BLaER1 treated with 17β-estradiol and CSF1 and Interleukin-3, amounts not matched to agents 10 nM and 100 nM (cell line): ENCODE measurements around the gene STRA6.

Experiments
- H3K27ac ChIP-seq, 11 experiments: shearing (Covaris generic); formaldehyde crosslinking; 2 replicates each; pipeline ENCODE4 v1.8.1; 2022
- H3K27me3 ChIP-seq, 11 experiments: shearing (Covaris generic); formaldehyde crosslinking; 2 replicates each; pipeline ENCODE4 v1.8.1; 2022
- H3K36me3 ChIP-seq, 11 experiments: shearing (Covaris generic); formaldehyde crosslinking; 2 replicates each; pipeline ENCODE4 v1.8.1; 2022
- H3K4me1 ChIP-seq, 10 experiments: shearing (Covaris generic); formaldehyde crosslinking; 2 replicates each; pipeline ENCODE4 v1.8.1; 2022
- H3K4me2 ChIP-seq, 11 experiments: shearing (Covaris generic); formaldehyde crosslinking; 2 replicates each; pipeline ENCODE4 v1.8.1; 2022
- H3K4me3 ChIP-seq, 10 experiments: shearing (Covaris generic); formaldehyde crosslinking; 2 replicates each; pipeline ENCODE4 v1.8.1; 2022
- H3K9ac ChIP-seq, 11 experiments: shearing (Covaris generic); formaldehyde crosslinking; 2 replicates each; pipeline ENCODE4 v1.8.1; 2022
- H3K9me3 ChIP-seq, 11 experiments: shearing (Covaris generic); formaldehyde crosslinking; replicated peaks in 1 of 11; 2 replicates each; pipeline ENCODE4 v1.8.1; 2022
- H4K20me1 ChIP-seq, 11 experiments: shearing (Covaris generic); formaldehyde crosslinking; 2 replicates each; pipeline ENCODE4 v1.8.1; 2022
- Cebpa-rat ChIP-seq, 11 experiments: shearing (Covaris generic); IDR thresholded peaks; 2 replicates each; pipeline ENCODE4 v1.8.1; 2022

The STRA6 gene

GRCh38 chr15:74210729-74211128 is 8.1 kb upstream of the STRA6 start:
- H3K36me3 ChIP-seq = no peaks in the 10 kb centered on the region
- H3K9ac ChIP-seq = no peak overlapping the region
- TF ChIP-seq Cebpa-rat (IDR thresholded peaks at IDR 0.05) = no peak
- H3K4me1 ChIP-seq = peaks cover 8 to 31% (median 23%) of the 10 kb centered on the region in 10 experiments; a peak in 18 of 20 replicates
- H3K4me2 ChIP-seq = no peak overlapping the region
- H3K9me3 ChIP-seq = no peaks in the 10 kb centered on the region
- no peak overlapping the region for H3K4me3 ChIP-seq
- no peak overlapping the region for H3K27ac ChIP-seq
- H3K27me3 ChIP-seq = no peaks in the 10 kb centered on the region
- peaks cover 0 to 8% (median 0%) of the 10 kb centered on the region in 11 experiments; a peak in 2 of 22 replicates for H4K20me1 ChIP-seq

DNA sequence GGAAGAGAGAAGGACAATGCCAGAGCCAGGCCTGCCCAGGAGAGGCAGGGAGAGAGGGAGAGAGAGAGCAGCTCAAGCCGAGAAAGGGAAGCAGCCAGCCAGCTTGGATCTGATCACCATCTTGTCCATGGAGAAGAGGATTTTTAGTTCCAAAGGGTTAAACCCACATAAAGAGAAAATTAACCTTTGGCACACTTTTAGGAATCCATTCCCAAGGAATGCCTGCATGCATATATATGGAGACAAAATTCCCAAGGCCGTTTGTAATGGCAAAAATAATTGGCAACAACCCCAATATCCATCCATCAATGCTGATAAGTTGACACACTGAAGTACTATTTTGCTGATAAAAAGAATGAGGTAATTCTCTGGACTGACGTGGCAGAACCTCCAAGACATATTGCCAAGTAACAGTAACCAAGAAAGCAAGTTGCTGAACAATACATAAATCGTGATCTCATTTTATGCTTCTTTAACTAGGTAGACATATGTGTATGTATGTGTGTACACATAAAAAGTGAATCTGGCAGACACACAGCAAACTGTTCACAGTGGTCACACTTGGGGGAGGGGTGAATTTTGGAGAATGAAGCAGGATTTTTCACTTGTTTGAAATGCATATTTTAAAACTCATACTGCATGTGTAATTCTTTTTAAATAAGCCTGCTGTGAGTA is 7.5 kb upstream of the STRA6 start:
- H3K9ac ChIP-seq = no peak overlapping the region
- H3K4me3 ChIP-seq = no peak overlapping the region
- no peaks in the 10 kb centered on the region for H3K27me3 ChIP-seq
- H3K4me1 ChIP-seq = peaks cover 4 to 31% (median 26%) of the 10 kb centered on the region in 10 experiments; a peak in 18 of 20 replicates
- H4K20me1 ChIP-seq = peaks cover 0 to 8% (median 0%) of the 10 kb centered on the region in 11 experiments; a peak in 2 of 22 replicates
- TF ChIP-seq Cebpa-rat (IDR thresholded peaks at IDR 0.05) = no peak
- no peak overlapping the region for H3K27ac ChIP-seq
- H3K36me3 ChIP-seq = no peaks in the 10 kb centered on the region
- H3K9me3 ChIP-seq = no peaks in the 10 kb centered on the region
- no peak overlapping the region for H3K4me2 ChIP-seq

DNA sequence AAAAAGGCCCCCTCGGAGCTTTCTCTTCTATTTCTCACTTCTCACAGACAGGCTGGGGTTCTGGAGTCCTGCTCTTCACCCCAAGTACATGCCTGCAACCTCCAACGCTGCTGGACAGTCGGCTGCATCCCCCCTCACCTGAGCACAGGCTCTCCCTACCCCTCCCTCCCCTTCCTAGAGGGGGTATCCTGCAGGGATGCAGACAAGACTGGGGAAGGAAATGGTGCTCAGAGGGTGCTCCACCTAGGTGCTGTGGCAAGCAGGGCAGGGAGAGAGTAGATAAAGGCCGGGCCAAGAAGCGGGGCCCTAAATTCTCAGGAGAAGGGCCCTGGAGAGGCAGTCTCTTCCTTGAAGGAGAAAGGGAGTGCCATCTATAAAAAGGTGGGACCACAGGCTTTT is 7.0 kb upstream of the STRA6 start:
- H4K20me1 ChIP-seq = peaks cover 0 to 8% (median 0%) of the 10 kb centered on the region in 11 experiments; a peak in 2 of 22 replicates
- H3K4me2 ChIP-seq = peak overlapping the region in 1 of 11 experiments; percentile 11; a peak in 1 of 22 replicates
- H3K9ac ChIP-seq = no peak overlapping the region
- H3K4me3 ChIP-seq = no peak overlapping the region
- no peaks in the 10 kb centered on the region for H3K9me3 ChIP-seq
- H3K4me1 ChIP-seq = peaks cover 0 to 31% (median 27%) of the 10 kb centered on the region in 10 experiments; a peak in 17 of 20 replicates
- no peaks in the 10 kb centered on the region for H3K27me3 ChIP-seq
- no peak overlapping the region for H3K27ac ChIP-seq
- TF ChIP-seq Cebpa-rat (IDR thresholded peaks at IDR 0.05) = no peak
- no peaks in the 10 kb centered on the region for H3K36me3 ChIP-seq

DNA sequence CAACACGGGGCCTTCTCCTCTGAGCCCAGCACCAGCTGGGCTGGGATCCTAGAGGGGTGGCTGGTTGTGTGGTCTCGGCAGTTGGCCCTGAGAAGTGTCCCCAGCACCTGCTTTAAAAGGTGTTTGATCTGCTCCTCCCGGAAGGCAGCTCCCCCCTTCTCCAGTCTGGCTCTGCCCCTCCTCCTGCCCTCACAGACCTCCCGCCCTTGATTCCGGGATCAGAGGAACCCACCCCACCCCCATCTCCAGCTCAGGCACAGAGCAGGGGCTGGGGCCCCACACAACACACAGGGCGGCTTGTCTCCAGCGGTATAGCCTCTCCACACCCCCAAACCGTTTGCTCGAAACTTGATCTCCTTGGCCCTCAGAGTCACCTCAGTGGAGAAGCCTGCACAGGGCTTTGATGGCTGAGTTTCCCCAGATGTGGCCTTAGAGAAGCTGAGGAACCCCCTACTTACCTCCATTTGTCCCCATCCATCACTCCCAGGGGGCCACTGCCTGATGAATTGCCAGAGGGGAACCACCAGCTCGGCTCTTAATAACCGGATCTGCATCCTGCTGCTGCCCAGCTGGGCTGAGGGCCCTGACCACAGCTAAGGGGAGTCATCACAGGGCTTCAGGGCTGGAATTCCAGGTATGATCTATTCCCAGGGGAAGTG is 6.4 kb upstream of the STRA6 start:
- Histone ChIP-seq H3K27me3 (no peaks in the 10 kb centered on the region), H3K27ac (no peak overlapping the region), H4K20me1 (peaks cover 0 to 8% (median 0%) of the 10 kb centered on the region in 11 experiments; a peak in 2 of 22 replicates), H3K9me3 (no peaks in the 10 kb centered on the region), H3K36me3 (no peaks in the 10 kb centered on the region), H3K4me1 (peaks cover 0 to 31% (median 26%) of the 10 kb centered on the region in 10 experiments; a peak in 17 of 20 replicates), H3K9ac (no peak overlapping the region), H3K4me3 (no peak overlapping the region), H3K4me2 (peak overlapping the region in 2 of 11 experiments; percentile 11 to 18; a peak in 1 of 22 replicates)
- no peak for TF ChIP-seq Cebpa-rat (IDR thresholded peaks at IDR 0.05)

GRCh38 chr15:74208496-74208895 is 5.9 kb upstream of the STRA6 start:
- Histone ChIP-seq H3K9me3 (no peaks in the 10 kb centered on the region), H3K36me3 (no peaks in the 10 kb centered on the region), H3K4me3 (no peak overlapping the region), H4K20me1 (peaks cover 0 to 8% (median 0%) of the 10 kb centered on the region in 11 experiments; a peak in 2 of 22 replicates), H3K4me2 (no peak overlapping the region), H3K27ac (no peak overlapping the region), H3K9ac (no peak overlapping the region), H3K4me1 (peaks cover 0 to 30% (median 26%) of the 10 kb centered on the region in 10 experiments; a peak in 16 of 20 replicates), H3K27me3 (no peaks in the 10 kb centered on the region)
- TF ChIP-seq Cebpa-rat (IDR thresholded peaks at IDR 0.05) = no peak

GRCh38 chr15:74207652-74208440 is 5.3 kb upstream of the STRA6 start:
- H3K9me3 ChIP-seq = no peaks in the 10 kb centered on the region
- H3K27ac ChIP-seq = no peak overlapping the region
- H3K4me1 ChIP-seq = peaks cover 0 to 35% (median 30%) of the 10 kb centered on the region in 10 experiments; a peak in 18 of 20 replicates
- H4K20me1 ChIP-seq = peaks cover 0 to 8% (median 0%) of the 10 kb centered on the region in 11 experiments; a peak in 2 of 22 replicates
- H3K4me3 ChIP-seq = no peak overlapping the region
- H3K27me3 ChIP-seq = no peaks in the 10 kb centered on the region; a peak in 1 of 22 replicates
- no peak for TF ChIP-seq Cebpa-rat (IDR thresholded peaks at IDR 0.05)
- H3K36me3 ChIP-seq = no peaks in the 10 kb centered on the region
- no peak overlapping the region for H3K9ac ChIP-seq
- no peak overlapping the region for H3K4me2 ChIP-seq

- Histone ChIP-seq H3K36me3 (no peaks in the 10 kb centered on the region), H4K20me1 (peaks cover 0 to 8% (median 0%) of the 10 kb centered on the region in 11 experiments; a peak in 2 of 22 replicates), H3K27ac (no peak overlapping the region), H3K9ac (no peak overlapping the region), H3K9me3 (no peaks in the 10 kb centered on the region), H3K4me1 (peaks cover 9 to 45% (median 35%) of the 10 kb centered on the region in 10 experiments), H3K4me2 (no peak overlapping the region), H3K4me3 (no peak overlapping the region), H3K27me3 (no peaks in the 10 kb centered on the region; a peak in 1 of 22 replicates)
- no peak for TF ChIP-seq Cebpa-rat (IDR thresholded peaks at IDR 0.05)
These were observed 4.3 kb upstream of the STRA6 start for GRCh38 chr15:74206801-74207281.

DNA sequence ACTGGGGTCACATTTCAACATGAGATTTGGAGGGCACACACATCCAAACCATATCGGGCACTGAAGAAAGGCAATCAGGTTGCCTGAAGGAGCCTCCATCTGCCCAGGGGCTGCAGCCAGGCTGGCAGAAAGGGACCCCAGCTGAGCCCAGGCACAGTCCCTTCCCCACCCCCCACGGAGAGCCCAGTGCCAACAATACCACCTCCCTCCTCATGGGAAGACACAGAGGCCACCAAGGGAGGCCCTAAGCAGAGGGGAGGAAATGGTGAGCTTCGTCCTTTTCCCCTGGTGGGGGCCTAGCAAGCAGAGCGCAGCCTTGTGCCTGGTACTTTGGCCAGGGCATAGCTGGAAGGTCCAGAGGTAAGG is 3.0 kb upstream of the STRA6 start:
- Histone ChIP-seq H3K4me2 (peak overlapping the region in 8 of 11 experiments; percentile 8 to 88 (median 54); a peak in 15 of 22 replicates), H3K4me1 (peaks cover 22 to 58% (median 47%) of the 10 kb centered on the region in 10 experiments), H4K20me1 (peaks cover 0 to 14% (median 0%) of the 10 kb centered on the region in 11 experiments; a peak in 2 of 22 replicates), H3K27me3 (no peaks in the 10 kb centered on the region; a peak in 1 of 22 replicates), H3K9me3 (no peaks in the 10 kb centered on the region), H3K27ac (no peak overlapping the region), H3K36me3 (no peaks in the 10 kb centered on the region), H3K4me3 (no peak overlapping the region), H3K9ac (no peak overlapping the region)
- no peak for TF ChIP-seq Cebpa-rat (IDR thresholded peaks at IDR 0.05)
